HuH-7 (cell line): ENCODE measurements around the gene BCAR1.
"Not testable (repeated sequence)": the region's sequence is repeated elsewhere in the genome, so short reads cannot be mapped to it uniquely, and the experiment has no call there.

ENCODE experiments used
- DNase-seq: peaks from one replicate; pipeline ENCODE4 v3.0.0; 2011; ENCODE audit warnings: low spot score

BCAR1 gene

GRCh38 chr16:75269358-75269757 is 17.9 kb upstream of the BCAR1 start:
- DNase-seq = not testable (repeated sequence)

GRCh38 chr16:75267631-75268264 is 16.3 kb upstream of the BCAR1 start:
- no peak for DNase-seq

- DNase-seq = no peak
Measured at GRCh38 chr16:75266738-75267630, 15.6 kb upstream of the BCAR1 start.

DNA sequence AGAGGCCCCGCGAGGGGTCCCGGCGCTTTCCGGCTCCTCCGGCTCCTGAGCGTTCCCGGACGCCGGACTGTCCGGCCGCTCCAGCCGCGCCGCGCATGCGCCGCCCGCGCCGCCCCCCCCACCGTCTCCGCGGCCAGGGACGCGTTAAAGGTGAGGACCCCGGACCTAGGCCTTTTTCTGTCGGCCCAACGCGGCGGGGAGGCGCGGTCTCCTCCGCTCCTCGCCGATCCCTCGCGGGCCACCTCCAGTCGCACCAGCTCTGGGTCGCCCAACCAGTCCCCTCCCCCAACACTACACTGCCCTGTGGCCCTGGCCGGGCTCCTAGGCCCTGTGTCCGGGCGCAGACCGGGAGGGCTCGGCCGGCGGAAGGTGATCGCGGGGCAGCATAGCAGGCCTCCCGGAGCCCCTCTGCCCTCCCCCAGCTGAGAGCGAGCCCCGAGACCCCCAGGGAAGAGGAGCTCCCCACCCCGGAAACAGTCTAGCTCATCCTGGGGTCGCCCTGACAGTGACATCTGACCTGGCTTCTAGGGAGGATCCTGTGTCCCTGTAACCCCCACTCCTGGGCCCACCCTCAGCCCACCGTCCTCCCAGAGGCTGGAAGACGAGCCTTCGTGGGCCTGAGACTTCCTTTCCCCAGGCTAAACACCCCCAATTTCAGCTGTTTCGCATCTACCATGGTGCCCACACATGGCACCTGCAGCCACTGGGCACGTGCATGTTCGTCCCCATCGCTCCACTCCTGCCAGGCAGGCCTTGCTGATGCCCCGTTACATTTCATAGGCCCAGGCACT is 14.7 kb upstream of the BCAR1 start:
- DNase-seq = peak; percentile 99

DNA sequence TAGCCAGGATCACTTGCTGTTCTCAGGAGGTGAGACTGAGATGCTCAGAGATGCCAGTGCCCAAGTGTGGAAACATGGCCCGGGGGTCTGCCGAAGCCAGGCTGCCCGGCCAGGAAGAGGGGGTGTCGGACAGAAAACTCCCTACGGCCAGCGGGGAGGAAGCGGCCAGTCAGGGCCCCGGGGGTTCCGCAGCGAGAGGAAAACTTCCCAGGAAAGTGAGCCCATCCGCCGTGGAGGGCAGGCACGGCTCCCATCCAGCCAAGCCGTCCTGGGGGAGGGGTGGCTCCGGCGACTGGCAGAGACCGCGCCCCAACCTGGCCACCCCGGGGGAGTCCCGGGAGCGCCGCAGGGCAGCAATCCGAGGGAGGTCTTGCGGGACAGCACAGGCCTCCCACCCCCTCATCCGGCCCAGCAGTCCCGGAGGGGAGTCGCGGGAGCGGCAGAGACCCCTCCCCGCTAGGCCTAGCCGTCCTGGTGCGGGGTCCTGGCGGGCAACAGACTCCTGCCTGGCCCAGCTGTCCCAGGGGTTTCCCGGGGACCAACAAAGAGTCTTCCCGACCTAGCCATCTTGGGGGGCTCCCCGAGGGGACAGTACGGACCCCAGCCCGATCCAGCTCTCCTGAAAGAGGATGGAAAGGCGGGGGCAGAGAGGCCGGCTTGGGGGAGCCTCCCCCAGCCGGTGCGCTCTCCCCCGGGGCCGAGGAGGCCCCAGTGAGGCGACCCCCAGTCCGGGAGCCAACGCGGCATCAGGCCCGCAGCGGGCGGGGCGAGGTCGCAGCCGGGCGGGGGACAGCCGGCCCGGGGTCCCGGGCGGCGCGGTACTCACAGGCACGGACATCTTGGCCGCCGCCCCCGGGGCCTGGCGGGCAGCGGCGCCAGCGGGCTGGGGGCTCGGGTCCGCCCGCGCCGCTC is 13.8 kb upstream of the BCAR1 start:
- DNase-seq = no peak

DNA sequence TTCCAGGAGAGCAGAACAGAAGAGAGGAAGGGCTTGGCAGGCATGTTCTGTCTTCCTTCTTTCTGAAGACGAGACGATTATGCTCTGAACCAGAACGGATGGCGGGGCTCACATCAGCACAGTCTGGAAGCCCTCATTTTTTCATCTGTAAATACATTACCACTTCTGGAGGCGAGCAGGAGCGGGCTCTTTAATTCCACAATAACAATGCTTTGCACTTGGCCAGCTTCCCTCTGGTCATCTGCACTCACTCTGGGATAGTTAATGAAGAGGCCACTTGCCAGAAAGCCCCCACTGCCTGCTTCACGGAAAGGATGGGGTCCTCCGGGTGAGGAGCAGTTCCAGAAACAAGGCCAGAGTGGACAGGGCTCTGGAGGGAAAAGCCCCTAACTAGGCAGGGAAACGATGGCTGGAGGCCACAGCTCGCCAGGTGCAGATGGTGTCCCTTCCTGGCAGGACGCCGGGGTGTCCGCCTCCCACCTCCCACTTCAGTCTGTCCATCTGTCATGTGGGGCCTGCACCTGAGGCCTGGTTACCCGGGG is 13.1 kb upstream of the BCAR1 start:
- DNase-seq = no peak

- DNase-seq = no peak
Measured at GRCh38 chr16:75263963-75264445, 12.6 kb upstream of the BCAR1 start.

GRCh38 chr16:75263291-75263962 is 12.0 kb upstream of the BCAR1 start:
- no peak for DNase-seq

DNA sequence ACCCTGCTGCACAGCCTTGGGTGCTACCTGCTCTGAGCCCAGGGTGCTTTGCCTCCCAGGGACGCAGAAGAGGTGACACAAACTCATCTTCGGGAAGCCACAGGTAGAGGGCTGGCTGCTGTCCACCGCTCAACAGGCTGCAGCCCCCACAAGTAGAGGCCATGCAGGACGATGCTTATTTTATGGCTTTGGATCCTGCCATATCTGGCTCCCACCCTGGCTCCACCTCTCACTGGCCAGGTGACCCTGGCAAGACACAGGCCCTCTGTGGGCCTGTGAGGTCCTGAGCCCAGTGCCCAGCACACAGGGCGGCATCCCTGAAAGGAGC is 11.3 kb upstream of the BCAR1 start:
- no peak for DNase-seq

DNA sequence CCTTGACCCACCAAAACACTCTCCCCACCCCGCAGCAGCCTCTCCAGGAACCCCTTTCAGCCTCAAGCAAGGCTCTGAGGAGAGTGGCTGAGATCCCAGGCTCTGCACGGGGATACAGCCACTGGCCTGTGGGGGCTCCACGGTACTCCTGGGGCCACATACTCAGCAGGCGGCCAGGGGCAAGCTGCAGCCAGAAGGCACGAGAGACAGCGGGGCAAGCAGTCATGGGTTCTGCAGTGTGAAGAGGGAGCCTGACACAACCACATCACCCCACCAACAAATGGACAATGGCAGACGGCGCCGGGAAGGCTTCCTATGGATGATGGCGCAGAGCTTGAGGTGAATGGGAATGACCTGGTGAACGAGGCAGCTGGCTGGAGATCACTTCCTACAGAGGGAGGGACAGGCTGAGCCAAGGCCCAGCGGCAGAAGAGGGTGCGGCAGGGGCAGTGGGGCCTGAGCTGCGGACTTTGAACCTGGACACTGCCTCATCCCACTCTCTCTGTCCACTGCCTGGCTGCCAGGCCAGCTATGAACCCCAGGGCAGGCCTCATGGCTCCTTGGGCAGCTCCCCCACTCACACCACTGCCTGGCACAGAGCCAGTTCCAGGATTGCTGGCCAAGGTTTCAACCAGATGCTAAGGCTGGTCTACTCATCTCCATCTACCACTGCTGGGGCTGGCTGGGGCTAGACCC is 10.8 kb upstream of the BCAR1 start:
- DNase-seq = peak; percentile 90

DNA sequence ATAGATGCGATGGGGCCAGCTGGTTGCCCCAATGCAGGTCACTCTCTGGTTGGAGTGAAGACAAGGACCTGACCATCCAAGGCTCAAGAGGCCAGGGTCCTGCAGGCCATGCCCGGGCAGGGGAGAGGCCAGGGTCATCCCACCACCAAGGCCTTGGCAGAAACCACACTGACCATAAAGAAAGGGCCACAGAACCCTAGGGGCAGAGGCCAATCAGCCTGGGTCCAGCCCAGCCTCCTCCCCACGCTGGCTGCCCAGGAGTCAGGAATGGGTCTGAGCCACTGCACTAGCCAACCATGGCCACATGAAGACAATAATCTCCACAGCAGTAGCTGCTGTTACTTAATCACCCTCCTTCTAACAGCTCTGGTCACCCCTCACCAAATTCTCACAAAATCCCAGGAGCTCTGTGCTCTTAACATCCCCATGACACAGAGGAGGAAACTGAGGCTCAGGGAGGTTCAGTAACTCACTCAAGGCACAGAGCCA is 10.2 kb upstream of the BCAR1 start:
- DNase-seq = peak; percentile 26

DNA sequence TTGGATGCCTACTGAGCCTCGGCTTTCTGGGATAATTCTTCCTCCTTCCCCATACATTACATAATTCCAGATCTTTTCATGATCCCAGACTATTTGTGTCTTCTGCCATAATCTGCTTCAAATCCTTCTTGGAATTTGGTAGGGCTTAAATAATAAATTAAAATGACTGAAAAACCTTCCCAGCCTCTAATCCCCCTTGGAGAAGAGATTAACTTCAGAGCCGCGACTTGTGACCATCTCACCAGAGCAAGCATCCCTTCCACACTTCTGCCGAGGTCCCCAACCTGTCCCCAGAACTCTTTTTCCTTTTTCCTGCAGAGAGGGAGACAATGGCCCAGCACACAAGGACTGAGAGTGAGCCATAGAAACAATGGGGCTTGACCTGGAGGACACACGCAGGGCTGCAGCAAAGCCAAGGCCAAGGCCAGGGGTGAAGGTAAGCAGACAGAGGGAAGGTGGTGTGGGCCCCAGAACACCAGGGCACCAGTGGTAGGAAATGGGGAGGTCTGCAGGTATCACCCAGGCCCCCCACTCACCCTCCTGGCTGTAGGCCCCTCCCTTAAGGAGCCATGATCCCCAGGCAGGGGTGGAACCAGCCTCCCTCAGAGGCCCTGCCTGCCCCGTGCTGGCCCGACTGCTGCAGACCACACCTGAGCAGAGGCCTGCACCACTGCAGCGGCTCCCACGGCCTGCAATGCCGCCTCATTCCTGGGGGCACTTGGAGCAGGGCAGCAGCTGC is 9.6 kb upstream of the BCAR1 start:
- DNase-seq = no peak

- no peak for DNase-seq
Measured at GRCh38 chr16:75258807-75259141, 7.3 kb upstream of the BCAR1 start.

- DNase-seq = no peak
Measured at GRCh38 chr16:75257886-75258806, 6.7 kb upstream of the BCAR1 start.

DNA sequence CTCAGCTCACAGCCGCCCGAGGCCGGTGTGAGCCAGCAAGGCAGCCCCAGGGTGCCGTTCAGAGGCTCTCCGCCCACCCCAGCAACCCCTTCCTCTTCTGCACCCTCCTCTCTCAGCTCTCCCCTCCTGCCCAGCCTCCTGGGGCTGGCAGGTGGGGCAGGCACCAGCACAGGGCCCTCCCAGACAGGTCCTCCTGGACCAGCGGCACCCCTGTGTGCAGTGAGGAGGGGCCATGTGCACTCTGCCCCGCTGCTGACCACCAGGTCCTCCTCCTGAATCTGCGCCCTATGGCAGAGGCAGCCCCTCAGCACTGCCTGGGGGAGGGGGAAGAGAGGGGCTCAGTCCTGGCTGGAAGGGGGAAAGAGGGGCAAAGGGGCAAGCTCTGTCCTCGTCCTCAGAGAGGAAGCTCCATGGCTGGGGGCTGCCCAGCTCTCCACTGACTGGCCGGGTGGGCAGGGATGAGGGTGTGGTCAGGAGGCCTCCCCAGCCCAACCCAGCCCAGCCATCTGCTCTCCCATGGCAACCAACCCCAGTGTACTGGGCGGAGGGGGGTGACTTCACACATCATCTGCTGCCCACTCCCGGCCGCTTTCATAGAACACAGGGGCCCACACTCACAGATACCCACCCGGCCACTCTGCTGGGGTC is 5.4 kb upstream of the BCAR1 start:
- no peak for DNase-seq

DNA sequence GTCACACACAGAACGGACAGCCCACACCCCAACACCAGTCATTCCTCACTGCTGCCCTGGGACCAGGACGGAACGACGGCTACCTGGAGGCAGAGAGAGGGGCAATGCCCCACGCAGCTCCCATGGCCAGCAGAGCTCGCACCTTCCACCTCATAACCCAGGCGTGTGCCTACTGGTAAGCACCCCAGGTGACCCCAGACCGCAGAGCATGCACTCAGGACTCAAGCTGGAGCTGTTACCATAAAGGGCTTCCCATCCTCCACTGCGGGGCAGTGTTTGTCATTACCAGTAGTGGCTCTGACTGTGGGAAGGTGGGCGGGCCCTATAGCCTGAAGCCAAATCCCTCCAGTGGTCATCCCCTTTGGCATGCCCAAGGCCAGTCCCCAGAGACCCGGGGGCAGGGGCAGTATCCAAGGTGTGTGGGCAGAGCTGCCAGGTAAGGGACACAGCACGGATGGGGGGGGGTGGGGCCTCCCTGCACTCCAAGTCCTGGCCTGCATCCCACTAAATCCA is 4.7 kb upstream of the BCAR1 start:
- no peak for DNase-seq

GRCh38 chr16:75254359-75254837 is 3.0 kb upstream of the BCAR1 start:
- DNase-seq = no peak
